IPS-NIHi7 (cell line): ENCODE measurements around the gene XXYLT1.

Source experiments
- DNase-seq: peaks from one replicate; pipeline ENCODE4 v3.0.0; 2012; ENCODE audit warnings: mixed read lengths; ENCODE audit errors: extremely low spot score

Gene XXYLT1

GRCh38 chr3:195129644-195130492, 141.1 kb downstream of the XXYLT1 start:
- DNase-seq: no peak

GRCh38 chr3:195129072-195129643, 141.8 kb downstream of the XXYLT1 start:
- no peak for DNase-seq

- DNase-seq: no peak
These were observed 142.5 kb downstream of the XXYLT1 start for GRCh38 chr3:195128255-195129071.

- DNase-seq: no peak
These were observed 144.8 kb downstream of the XXYLT1 start for GRCh38 chr3:195126056-195126605.

GRCh38 chr3:195125646-195126045, 145.3 kb downstream of the XXYLT1 start:
- no peak for DNase-seq

GRCh38 chr3:195124378-195124992, 146.5 kb downstream of the XXYLT1 start:
- DNase-seq: no peak

- peak; percentile 70 for DNase-seq
These were observed 147.7 kb downstream of the XXYLT1 start for GRCh38 chr3:195123281-195123691.

GRCh38 chr3:195122261-195122660, 148.7 kb downstream of the XXYLT1 start:
- no peak for DNase-seq

- no peak for DNase-seq
These were observed 150.7 kb downstream of the XXYLT1 start for GRCh38 chr3:195120267-195120601.

GRCh38 chr3:195119461-195120266, 151.3 kb downstream of the XXYLT1 start:
- peak; percentile 80 for DNase-seq

GRCh38 chr3:195118671-195119070, 152.3 kb downstream of the XXYLT1 start:
- no peak for DNase-seq

GRCh38 chr3:195117978-195118581, 152.9 kb downstream of the XXYLT1 start:
- DNase-seq: peak; percentile 43

GRCh38 chr3:195116407-195117185, 154.4 kb downstream of the XXYLT1 start:
- no peak for DNase-seq

GRCh38 chr3:195115600-195116406, 155.2 kb downstream of the XXYLT1 start:
- DNase-seq: no peak

- DNase-seq: no peak
These were observed 156.0 kb downstream of the XXYLT1 start for GRCh38 chr3:195114786-195115599.

GRCh38 chr3:195113536-195114425, 157.2 kb downstream of the XXYLT1 start:
- no peak for DNase-seq

GRCh38 chr3:195113048-195113447, 157.9 kb downstream of the XXYLT1 start:
- DNase-seq: no peak
